ENCODE results near the gene OR12D2. TPM values are rescaled to one million over a fixed set of nuclear protein-coding genes. Genes with fewer than 3 reads are reported as not detected.

OR12D2 gene
- total RNA-seq, 1 donor, result not detected

DNA sequence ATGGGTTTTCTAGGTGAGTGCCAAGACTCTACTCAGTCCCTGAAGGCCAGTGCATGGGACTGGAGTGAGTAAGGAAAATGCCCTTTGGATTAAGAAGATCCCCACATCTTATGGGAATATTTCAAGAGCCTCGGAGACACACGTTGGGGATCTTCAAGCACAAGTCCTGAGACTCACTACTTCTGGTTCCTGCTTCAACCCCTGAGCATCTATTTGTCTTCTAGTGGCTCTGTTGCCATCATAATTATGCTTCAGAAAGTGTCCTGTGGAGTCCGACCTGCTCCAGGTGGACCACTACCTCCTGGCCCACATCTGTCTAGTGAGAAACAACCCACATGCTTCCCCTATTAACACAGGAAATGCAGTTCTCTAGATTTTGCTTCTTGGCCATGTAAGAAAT lies 26.7 kb upstream of the OR12D2 start, which contains the start of gene OR5V1:
Gene OR5V1 (minus strand): TSS at position 101 of the 400 bp plus-strand sequence. CDS start 12,670 bp downstream, outside the sequence.
- no peak within 1 kb of the TSS for H2AFZ ChIP-seq (ENCODE audit: low read length)
- no peak within 1 kb of the TSS for H3K27ac ChIP-seq (ENCODE audit: low read depth, low read length)
- TF ChIP-seq, protein P1, sequence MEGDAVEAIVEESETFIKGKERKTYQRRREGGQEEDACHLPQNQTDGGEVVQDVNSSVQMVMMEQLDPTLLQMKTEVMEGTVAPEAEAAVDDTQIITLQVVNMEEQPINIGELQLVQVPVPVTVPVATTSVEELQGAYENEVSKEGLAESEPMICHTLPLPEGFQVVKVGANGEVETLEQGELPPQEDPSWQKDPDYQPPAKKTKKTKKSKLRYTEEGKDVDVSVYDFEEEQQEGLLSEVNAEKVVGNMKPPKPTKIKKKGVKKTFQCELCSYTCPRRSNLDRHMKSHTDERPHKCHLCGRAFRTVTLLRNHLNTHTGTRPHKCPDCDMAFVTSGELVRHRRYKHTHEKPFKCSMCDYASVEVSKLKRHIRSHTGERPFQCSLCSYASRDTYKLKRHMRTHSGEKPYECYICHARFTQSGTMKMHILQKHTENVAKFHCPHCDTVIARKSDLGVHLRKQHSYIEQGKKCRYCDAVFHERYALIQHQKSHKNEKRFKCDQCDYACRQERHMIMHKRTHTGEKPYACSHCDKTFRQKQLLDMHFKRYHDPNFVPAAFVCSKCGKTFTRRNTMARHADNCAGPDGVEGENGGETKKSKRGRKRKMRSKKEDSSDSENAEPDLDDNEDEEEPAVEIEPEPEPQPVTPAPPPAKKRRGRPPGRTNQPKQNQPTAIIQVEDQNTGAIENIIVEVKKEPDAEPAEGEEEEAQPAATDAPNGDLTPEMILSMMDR (IDR thresholded peaks at IDR 0.05; ENCODE audit: extremely low read depth, low read depth, low read length), result no peak
- no peak within 1 kb of the TSS for H3K4me2 ChIP-seq (ENCODE audit: insufficient read depth, low read length)
- no peaks in the 10 kb centered on the region for H3K36me3 ChIP-seq (ENCODE audit: insufficient read depth, low read length)
- DNase-seq (ENCODE audit: insufficient read length, low spot score, missing footprints), result no peak
- no peak within 1 kb of the TSS for H3K4me3 ChIP-seq (ENCODE audit: insufficient read depth, low read length)
- no peaks in the 10 kb centered on the region for H4K20me1 ChIP-seq (ENCODE audit: insufficient read depth, low read length)
- no peaks in the 10 kb centered on the region for H3K79me2 ChIP-seq (ENCODE audit: insufficient read depth, low read length)
- H3K27me3 ChIP-seq (ENCODE audit: insufficient read depth, low read length), result no peaks in the 10 kb centered on the region
- H3K9me3 ChIP-seq (ENCODE audit: low read depth, low read length), result no peaks in the 10 kb centered on the region
- no peaks in the 10 kb centered on the region for H3K4me1 ChIP-seq (ENCODE audit: insufficient read depth, low read length)

DNA sequence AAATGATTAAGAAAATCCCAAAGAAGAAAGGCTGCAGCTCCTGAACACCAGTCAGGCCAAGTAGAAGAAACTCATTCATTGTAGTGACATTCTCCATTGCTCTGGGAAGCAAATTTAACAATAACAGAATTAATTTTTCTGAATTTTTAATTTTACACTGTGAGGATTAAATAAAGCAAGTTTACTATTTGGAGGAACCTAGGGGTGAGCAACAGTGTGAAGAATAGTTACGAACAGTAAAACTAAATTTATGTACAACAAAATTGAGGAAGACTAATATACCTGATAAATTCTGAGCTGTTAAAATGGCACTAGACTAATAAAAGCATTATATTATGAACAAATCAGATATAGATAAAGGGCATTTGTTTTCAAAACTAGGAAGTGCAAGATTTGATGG lies 20.2 kb upstream of the OR12D2 start, which contains the start of gene OR12D3:
Gene OR12D3 (minus strand): TSS at position 101 of the 400 bp plus-strand sequence. CDS start 4 bp downstream, at position 97.
- H3K27ac ChIP-seq (ENCODE audit: low read depth, low read length), result no peak within 1 kb of the TSS
- DNase-seq (ENCODE audit: insufficient read length, low spot score, missing footprints), result no peak
- H3K36me3 ChIP-seq (ENCODE audit: insufficient read depth, low read length), result no peaks in the 10 kb centered on the region
- no peaks in the 10 kb centered on the region for H4K20me1 ChIP-seq (ENCODE audit: insufficient read depth, low read length)
- no peak within 1 kb of the TSS for H3K4me3 ChIP-seq (ENCODE audit: insufficient read depth, low read length)
- H2AFZ ChIP-seq (ENCODE audit: low read length), result no peak within 1 kb of the TSS
- no peak within 1 kb of the TSS for H3K4me2 ChIP-seq (ENCODE audit: insufficient read depth, low read length)
- H3K9me3 ChIP-seq (ENCODE audit: low read depth, low read length), result no peaks in the 10 kb centered on the region
- H3K4me1 ChIP-seq (ENCODE audit: insufficient read depth, low read length), result no peaks in the 10 kb centered on the region
- H3K27me3 ChIP-seq (ENCODE audit: insufficient read depth, low read length), result no peaks in the 10 kb centered on the region
- TF ChIP-seq, protein P1 (IDR thresholded peaks at IDR 0.05; ENCODE audit: extremely low read depth, low read depth, low read length), result no peak
- no peaks in the 10 kb centered on the region for H3K79me2 ChIP-seq (ENCODE audit: insufficient read depth, low read length)

GRCh38 chr6:29376003-29376402 lies 19.4 kb upstream of the OR12D2 start:
- Histone ChIP-seq H2AFZ (ENCODE audit: low read length) (no peak overlapping the region), H3K36me3 (ENCODE audit: insufficient read depth, low read length) (no peaks in the 10 kb centered on the region), H3K79me2 (ENCODE audit: insufficient read depth, low read length) (no peaks in the 10 kb centered on the region), H3K9me3 (ENCODE audit: low read depth, low read length) (no peaks in the 10 kb centered on the region), H3K27ac (ENCODE audit: low read depth, low read length) (no peak overlapping the region), H3K4me1 (ENCODE audit: insufficient read depth, low read length) (no peaks in the 10 kb centered on the region), H3K4me3 (ENCODE audit: insufficient read depth, low read length) (no peak overlapping the region), H4K20me1 (ENCODE audit: insufficient read depth, low read length) (no peaks in the 10 kb centered on the region), H3K27me3 (ENCODE audit: insufficient read depth, low read length) (no peaks in the 10 kb centered on the region), H3K4me2 (ENCODE audit: insufficient read depth, low read length) (no peak overlapping the region)
- TF ChIP-seq, protein P1 (IDR thresholded peaks at IDR 0.05; ENCODE audit: extremely low read depth, low read depth, low read length), result no peak
- DNase-seq (ENCODE audit: insufficient read length, low spot score, missing footprints), result no peak

GRCh38 chr6:29388533-29388932 lies 6.9 kb upstream of the OR12D2 start:
- Histone ChIP-seq H3K36me3 (ENCODE audit: insufficient read depth, low read length) (no peaks in the 10 kb centered on the region), H2AFZ (ENCODE audit: low read length) (no peak overlapping the region), H3K79me2 (ENCODE audit: insufficient read depth, low read length) (no peaks in the 10 kb centered on the region), H3K4me1 (ENCODE audit: insufficient read depth, low read length) (no peaks in the 10 kb centered on the region), H3K9me3 (ENCODE audit: low read depth, low read length) (no peaks in the 10 kb centered on the region), H3K4me3 (ENCODE audit: insufficient read depth, low read length) (no peak overlapping the region), H3K27me3 (ENCODE audit: insufficient read depth, low read length) (no peaks in the 10 kb centered on the region), H3K4me2 (ENCODE audit: insufficient read depth, low read length) (no peak overlapping the region), H3K27ac (ENCODE audit: low read depth, low read length) (no peak overlapping the region), H4K20me1 (ENCODE audit: insufficient read depth, low read length) (no peaks in the 10 kb centered on the region)
- no peak for DNase-seq (ENCODE audit: insufficient read length, low spot score, missing footprints)
- TF ChIP-seq, protein P1 (IDR thresholded peaks at IDR 0.05; ENCODE audit: extremely low read depth, low read depth, low read length), result no peak
